ENCODE data around the gene POLR3B.
"Not testable (repeated sequence)": the region's sequence is repeated elsewhere in the genome, so short reads cannot be mapped to it uniquely, and the experiment has no call there.

DNA sequence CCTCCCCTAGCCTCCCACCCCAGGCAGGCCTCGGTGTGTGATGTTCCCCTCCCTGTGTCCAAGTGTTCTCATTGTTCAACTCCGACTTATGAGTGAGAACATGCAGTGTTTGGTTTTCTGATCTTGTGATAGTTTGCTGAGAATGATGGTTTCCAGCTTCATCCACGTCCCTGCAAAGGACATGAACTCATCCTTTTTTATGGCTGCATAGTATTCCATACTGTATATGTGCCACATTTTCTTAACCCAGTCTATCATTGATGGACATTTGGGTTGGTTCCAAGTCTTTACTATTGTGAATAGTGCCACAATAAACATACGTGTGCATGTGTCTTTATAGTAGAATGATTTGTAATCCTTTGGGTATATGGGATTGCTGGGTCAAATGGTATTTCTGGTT lies 108.1 kb downstream of the POLR3B start:
- TF ChIP-seq, protein P1, sequence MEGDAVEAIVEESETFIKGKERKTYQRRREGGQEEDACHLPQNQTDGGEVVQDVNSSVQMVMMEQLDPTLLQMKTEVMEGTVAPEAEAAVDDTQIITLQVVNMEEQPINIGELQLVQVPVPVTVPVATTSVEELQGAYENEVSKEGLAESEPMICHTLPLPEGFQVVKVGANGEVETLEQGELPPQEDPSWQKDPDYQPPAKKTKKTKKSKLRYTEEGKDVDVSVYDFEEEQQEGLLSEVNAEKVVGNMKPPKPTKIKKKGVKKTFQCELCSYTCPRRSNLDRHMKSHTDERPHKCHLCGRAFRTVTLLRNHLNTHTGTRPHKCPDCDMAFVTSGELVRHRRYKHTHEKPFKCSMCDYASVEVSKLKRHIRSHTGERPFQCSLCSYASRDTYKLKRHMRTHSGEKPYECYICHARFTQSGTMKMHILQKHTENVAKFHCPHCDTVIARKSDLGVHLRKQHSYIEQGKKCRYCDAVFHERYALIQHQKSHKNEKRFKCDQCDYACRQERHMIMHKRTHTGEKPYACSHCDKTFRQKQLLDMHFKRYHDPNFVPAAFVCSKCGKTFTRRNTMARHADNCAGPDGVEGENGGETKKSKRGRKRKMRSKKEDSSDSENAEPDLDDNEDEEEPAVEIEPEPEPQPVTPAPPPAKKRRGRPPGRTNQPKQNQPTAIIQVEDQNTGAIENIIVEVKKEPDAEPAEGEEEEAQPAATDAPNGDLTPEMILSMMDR (conservative IDR thresholded peaks at IDR 0.05 in 1 of 2, IDR thresholded peaks at IDR 0.05 in 1 of 2; ENCODE audit: extremely low read depth in 1 of 2, insufficient read depth in 1 of 2, low read depth in 1 of 2, low read length in 2 of 2) = not testable (repeated sequence)
- not testable (repeated sequence) for TF ChIP-seq EZH2 (IDR thresholded peaks at IDR 0.05; ENCODE audit: borderline replicate concordance, low read length)

Data from mammary epithelial cell (primary cell).